ENCODE measurements around the gene GIPC3. TPM values are rescaled to one million over a fixed set of nuclear protein-coding genes. Genes with fewer than 3 reads are reported as not detected.

GIPC3 gene
- total RNA-seq, 2 experiments from 2014 or later = 0.20 to 0.29 TPM

Other genes with a start within 250 kb of the GIPC3 start
- 10 to 100 TPM; 11.9 to 12.8 TPM for gene NFIC, start 218.9 kb upstream of the GIPC3 start, total RNA-seq
- under 1 TPM in 1 of 2 experiments, not detected in 1; 0.41 TPM for gene SMIM24, start 105.0 kb upstream of the GIPC3 start, total RNA-seq
- not detected for gene SMIM44, start 102.0 kb upstream of the GIPC3 start, total RNA-seq
- gene DOHH, start 84.8 kb upstream of the GIPC3 start, total RNA-seq = 10 to 100 TPM; 13.3 to 14.0 TPM
- gene FZR1, start 79.2 kb upstream of the GIPC3 start, total RNA-seq = 10 to 100 TPM; 40.3 to 46.3 TPM
- gene TEKTIP1, start 46.3 kb upstream of the GIPC3 start, total RNA-seq = 1 to 10 TPM; 2.1 to 2.5 TPM
- 10 to 100 TPM; 31.3 to 34.0 TPM for gene MFSD12, start 27.9 kb upstream of the GIPC3 start, total RNA-seq
- 10 to 100 TPM; 63.3 to 65.9 TPM for gene HMG20B, start 12.5 kb upstream of the GIPC3 start, total RNA-seq
- gene TBXA2R, start 21.4 kb downstream of the GIPC3 start, total RNA-seq = under 1 TPM; 0.41 to 0.42 TPM
- 10 to 100 TPM; 24.6 to 27.0 TPM for gene CACTIN, start 41.3 kb downstream of the GIPC3 start, total RNA-seq
- 1 to 10 TPM; 7.3 to 7.5 TPM for gene PIP5K1C, start 115.0 kb downstream of the GIPC3 start, total RNA-seq
- gene TJP3, start 122.9 kb downstream of the GIPC3 start, total RNA-seq = 1 to 10 TPM in 1 of 2 experiments, under 1 TPM in 1; 0.93 to 1.6 TPM
- 10 to 100 TPM; 28.6 to 30.0 TPM for gene APBA3, start 176.2 kb downstream of the GIPC3 start, total RNA-seq
- 10 to 100 TPM; 71.4 to 77.0 TPM for gene MRPL54, start 177.2 kb downstream of the GIPC3 start, total RNA-seq
- gene RAX2, start 186.8 kb downstream of the GIPC3 start, total RNA-seq = not detected
- 10 to 100 TPM; 12.7 to 13.7 TPM for gene MATK, start 200.9 kb downstream of the GIPC3 start, total RNA-seq

Measured in activated naive CD4-positive, alpha-beta T cell treated with anti-CD3 and anti-CD28 coated beads for 36 hours (primary cell).